ENCODE data around the gene ABCC6.
"Not testable (repeated sequence)": the region's sequence is repeated elsewhere in the genome, so short reads cannot be mapped to it uniquely, and the experiment has no call there.

DNA sequence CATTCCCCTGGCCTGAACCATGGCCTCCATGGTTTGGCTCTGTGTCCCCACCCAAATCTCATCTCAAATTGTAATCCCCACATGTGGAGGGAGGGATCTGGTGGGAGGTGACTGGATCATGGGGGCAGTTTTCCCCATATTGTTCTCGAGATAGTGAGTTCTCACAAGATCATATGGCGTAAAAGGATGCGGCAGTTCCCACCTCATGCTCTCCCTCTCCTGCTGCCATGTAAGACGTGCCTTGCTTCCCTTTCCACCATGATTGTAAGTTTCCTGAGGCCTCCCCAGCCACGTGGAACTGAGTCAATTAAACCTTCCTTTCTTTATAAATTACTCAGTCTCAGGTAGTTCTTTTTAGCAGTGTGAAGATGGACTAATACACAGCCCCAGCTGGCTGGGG, 61.5 kb downstream of the ABCC6 start:
- TF ChIP-seq, protein P1, sequence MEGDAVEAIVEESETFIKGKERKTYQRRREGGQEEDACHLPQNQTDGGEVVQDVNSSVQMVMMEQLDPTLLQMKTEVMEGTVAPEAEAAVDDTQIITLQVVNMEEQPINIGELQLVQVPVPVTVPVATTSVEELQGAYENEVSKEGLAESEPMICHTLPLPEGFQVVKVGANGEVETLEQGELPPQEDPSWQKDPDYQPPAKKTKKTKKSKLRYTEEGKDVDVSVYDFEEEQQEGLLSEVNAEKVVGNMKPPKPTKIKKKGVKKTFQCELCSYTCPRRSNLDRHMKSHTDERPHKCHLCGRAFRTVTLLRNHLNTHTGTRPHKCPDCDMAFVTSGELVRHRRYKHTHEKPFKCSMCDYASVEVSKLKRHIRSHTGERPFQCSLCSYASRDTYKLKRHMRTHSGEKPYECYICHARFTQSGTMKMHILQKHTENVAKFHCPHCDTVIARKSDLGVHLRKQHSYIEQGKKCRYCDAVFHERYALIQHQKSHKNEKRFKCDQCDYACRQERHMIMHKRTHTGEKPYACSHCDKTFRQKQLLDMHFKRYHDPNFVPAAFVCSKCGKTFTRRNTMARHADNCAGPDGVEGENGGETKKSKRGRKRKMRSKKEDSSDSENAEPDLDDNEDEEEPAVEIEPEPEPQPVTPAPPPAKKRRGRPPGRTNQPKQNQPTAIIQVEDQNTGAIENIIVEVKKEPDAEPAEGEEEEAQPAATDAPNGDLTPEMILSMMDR (IDR thresholded peaks at IDR 0.05): not testable (repeated sequence)
- TF ChIP-seq POLR2A (IDR thresholded peaks at IDR 0.05): not testable (repeated sequence)

Measured in testis (tissue), 2 donors.